Peyer's patch (tissue), 4 donors: ENCODE measurements around the gene ZFY. TPM values are rescaled to one million over a fixed set of nuclear protein-coding genes. Genes with fewer than 3 reads are reported as not detected.

Source experiments
- DNase-seq, 3 donors: peaks; one replicate each; pipeline ENCODE4 v3.0.0-alpha.2; 2017 to 2019
- H3K27ac ChIP-seq, 4 donors: fragments of 200-600 bp; sonication (generic); one replicate each; pipeline ENCODE4 v1.5.1; 2016 to 2019
- H3K27me3 ChIP-seq, 2 donors: fragments of 200-600 bp; sonication (generic); one replicate each; pipeline ENCODE4 v1.5.1; 2019
- H3K36me3 ChIP-seq, 3 donors: fragments of 200-600 bp; sonication (generic); one replicate each; pipeline ENCODE4 v1.5.1; 2016 to 2019
- H3K4me1 ChIP-seq, 4 donors: fragments of 200-600 bp; sonication (generic); one replicate each; pipeline ENCODE4 v1.5.1; 2016 to 2019
- H3K4me3 ChIP-seq, 4 donors: fragments of 200-600 bp; sonication (generic); 1 replicate in 3 of 4; 2 replicates in 1 of 4; pipeline ENCODE4 v1.5.1; 2016 to 2019; ENCODE audit warnings: mild to moderate bottlenecking in 1 of 4
- H3K9me3 ChIP-seq, 4 donors: fragments of 200-600 bp; sonication (generic); one replicate each; pipeline ENCODE4 v1.5.1; 2016 to 2019; ENCODE audit warnings: mild to moderate bottlenecking in 1 of 4
- POLR2A ChIP-seq, 2 donors: fragments of 450-650 bp; IDR thresholded peaks; one replicate each; pipeline ENCODE4 v1.5.1; 2017; ENCODE audit warnings: antibody characterized with exemption in 2 of 2, mild to moderate bottlenecking in 2 of 2, moderate library complexity in 2 of 2
- total RNA-seq, 4 donors: library from RNA; depleted of rRNA; stranded (reverse); fragments of >200 nt; gene quantifications; one replicate each; pipeline ENCODE4 v1.1.0, GENCODE V29; 2016
- TF ChIP-seq, protein P1 (sequence below), 6 experiments: fragments of 450-650 bp in 4 of 6; fragments of 200-600 bp in 2 of 6; sonication (generic) in 1 of 6; IDR thresholded peaks; one replicate each; pipeline ENCODE4 v1.5.1; 2017 to 2019; ENCODE audit warnings: antibody characterized with exemption in 6 of 6, mild to moderate bottlenecking in 3 of 6, moderate library complexity in 1 of 6

The ZFY gene
- 10 to 100 TPM in 2 of 4 donors, not detected in 2; 15.8 to 16.0 TPM for total RNA-seq

- Histone ChIP-seq H3K4me3 (peak within 1 kb of the TSS in 2 of 4 donors; percentile 68 to 71), H3K9me3 (no peaks in the 10 kb centered on the region), H3K27ac (peak within 1 kb of the TSS in 2 of 4 donors; percentile 99 to 100), H3K4me1 (no peaks in the 10 kb centered on the region), H3K27me3 (no peaks in the 10 kb centered on the region), H3K36me3 (no peaks in the 10 kb centered on the region)
- TF ChIP-seq POLR2A (IDR thresholded peaks at IDR 0.05), result no peak
- TF ChIP-seq, protein P1, sequence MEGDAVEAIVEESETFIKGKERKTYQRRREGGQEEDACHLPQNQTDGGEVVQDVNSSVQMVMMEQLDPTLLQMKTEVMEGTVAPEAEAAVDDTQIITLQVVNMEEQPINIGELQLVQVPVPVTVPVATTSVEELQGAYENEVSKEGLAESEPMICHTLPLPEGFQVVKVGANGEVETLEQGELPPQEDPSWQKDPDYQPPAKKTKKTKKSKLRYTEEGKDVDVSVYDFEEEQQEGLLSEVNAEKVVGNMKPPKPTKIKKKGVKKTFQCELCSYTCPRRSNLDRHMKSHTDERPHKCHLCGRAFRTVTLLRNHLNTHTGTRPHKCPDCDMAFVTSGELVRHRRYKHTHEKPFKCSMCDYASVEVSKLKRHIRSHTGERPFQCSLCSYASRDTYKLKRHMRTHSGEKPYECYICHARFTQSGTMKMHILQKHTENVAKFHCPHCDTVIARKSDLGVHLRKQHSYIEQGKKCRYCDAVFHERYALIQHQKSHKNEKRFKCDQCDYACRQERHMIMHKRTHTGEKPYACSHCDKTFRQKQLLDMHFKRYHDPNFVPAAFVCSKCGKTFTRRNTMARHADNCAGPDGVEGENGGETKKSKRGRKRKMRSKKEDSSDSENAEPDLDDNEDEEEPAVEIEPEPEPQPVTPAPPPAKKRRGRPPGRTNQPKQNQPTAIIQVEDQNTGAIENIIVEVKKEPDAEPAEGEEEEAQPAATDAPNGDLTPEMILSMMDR (IDR thresholded peaks at IDR 0.05), result no peak
- peak in 1 of 3 donors; percentile 78 for DNase-seq
Measured at GRCh38 chrY:2934861-2935715, at the start of gene ZFY. Gene ZFY, plus strand, starts transcription at chrY:2935381. Its CDS starts 18,556 bp downstream, at chrY:2953937.

- DNase-seq, result no peak
- no peak overlapping the region for H3K4me3 ChIP-seq
- no peaks in the 10 kb centered on the region for H3K4me1 ChIP-seq
- TF ChIP-seq, protein P1 (IDR thresholded peaks at IDR 0.05), result no peak
- no peak for TF ChIP-seq POLR2A (IDR thresholded peaks at IDR 0.05)
- H3K9me3 ChIP-seq, result no peaks in the 10 kb centered on the region
- no peak overlapping the region for H3K27ac ChIP-seq
- no peaks in the 10 kb centered on the region for H3K36me3 ChIP-seq
- H3K27me3 ChIP-seq, result no peaks in the 10 kb centered on the region
Measured at GRCh38 chrY:2885880-2886279, 49.3 kb upstream of the ZFY start.

- H3K27me3 ChIP-seq, result no peaks in the 10 kb centered on the region
- no peak for DNase-seq
Measured at GRCh38 chrY:2887386-2887785, 47.8 kb upstream of the ZFY start.

GRCh38 chrY:2887955-2888354 lies 47.2 kb upstream of the ZFY start:
- Histone ChIP-seq H3K4me3 (no peak overlapping the region), H3K27ac (no peak overlapping the region), H3K9me3 (no peaks in the 10 kb centered on the region), H3K36me3 (no peaks in the 10 kb centered on the region), H3K27me3 (no peaks in the 10 kb centered on the region), H3K4me1 (no peaks in the 10 kb centered on the region)
- DNase-seq, result no peak
- TF ChIP-seq, protein P1 (IDR thresholded peaks at IDR 0.05), result no peak
- TF ChIP-seq POLR2A (IDR thresholded peaks at IDR 0.05), result no peak

More at GRCh38 chrY:2887386-2887785, 47.8 kb upstream of the ZFY start:
- H3K27ac ChIP-seq, result no peak overlapping the region
- no peaks in the 10 kb centered on the region for H3K36me3 ChIP-seq
- TF ChIP-seq, protein P1 (IDR thresholded peaks at IDR 0.05), result no peak
- TF ChIP-seq POLR2A (IDR thresholded peaks at IDR 0.05), result no peak
- no peaks in the 10 kb centered on the region for H3K4me1 ChIP-seq
- no peaks in the 10 kb centered on the region for H3K9me3 ChIP-seq
- no peak overlapping the region for H3K4me3 ChIP-seq

DNA sequence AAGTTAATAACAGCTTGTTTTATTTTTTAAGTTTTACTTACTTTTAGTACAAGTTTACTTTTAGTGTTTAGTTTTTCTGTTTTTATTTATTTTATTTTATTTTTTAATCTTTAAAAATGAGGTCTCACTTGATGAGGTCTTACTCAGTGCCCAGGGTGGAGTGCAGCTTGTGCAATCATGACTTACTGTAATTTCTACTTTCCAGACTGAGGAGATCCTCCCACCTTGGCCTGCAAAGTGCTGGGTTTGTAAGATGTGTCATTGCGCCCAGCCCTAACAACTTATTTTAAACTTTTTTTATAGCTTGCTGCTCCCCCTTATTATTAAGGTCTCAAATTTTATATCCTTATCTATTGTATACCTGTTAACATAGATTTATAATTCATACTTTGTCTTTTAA lies 41.7 kb upstream of the ZFY start:
- Histone ChIP-seq H3K27me3 (no peaks in the 10 kb centered on the region), H3K9me3 (no peaks in the 10 kb centered on the region), H3K4me1 (no peaks in the 10 kb centered on the region), H3K4me3 (no peak overlapping the region), H3K27ac (no peak overlapping the region), H3K36me3 (no peaks in the 10 kb centered on the region)
- TF ChIP-seq POLR2A (IDR thresholded peaks at IDR 0.05), result no peak
- no peak for DNase-seq

GRCh38 chrY:2896050-2896449 lies 39.1 kb upstream of the ZFY start:
- DNase-seq, result no peak
- no peak overlapping the region for H3K27ac ChIP-seq
- H3K4me3 ChIP-seq, result no peak overlapping the region
- H3K27me3 ChIP-seq, result no peaks in the 10 kb centered on the region
- H3K4me1 ChIP-seq, result no peaks in the 10 kb centered on the region
- H3K9me3 ChIP-seq, result no peaks in the 10 kb centered on the region
- no peaks in the 10 kb centered on the region for H3K36me3 ChIP-seq
- TF ChIP-seq, protein P1 (IDR thresholded peaks at IDR 0.05), result no peak
